NT2/D1 (cell line): ENCODE data around the gene NAGA.
"Not testable (repeated sequence)": the region's sequence is repeated elsewhere in the genome, so short reads cannot be mapped to it uniquely, and the experiment has no call there.

ENCODE experiments used
- DNase-seq: peaks from one replicate; pipeline ENCODE4 v3.0.0-alpha.2; 2011; ENCODE audit warnings: low read depth, low spot score
- H3K27me3 ChIP-seq: 2 replicates; pipeline ENCODE4 v1.6.0; 2011; ENCODE audit warnings: mild to moderate bottlenecking; ENCODE audit not compliant: insufficient read length, insufficient read depth
- H3K36me3 ChIP-seq: 2 replicates; pipeline ENCODE4 v1.6.1; 2011; ENCODE audit warnings: mild to moderate bottlenecking, low read length, mixed read lengths; ENCODE audit not compliant: insufficient read depth, insufficient read length
- H3K4me1 ChIP-seq: 2 replicates; pipeline ENCODE4 v1.5.1; 2011; ENCODE audit not compliant: insufficient read depth, insufficient read length
- H3K4me3 ChIP-seq: 2 replicates; pipeline ENCODE4 v1.5.1; 2011; ENCODE audit warnings: low read depth; ENCODE audit not compliant: insufficient read length
- H3K9ac ChIP-seq: 2 replicates; pipeline ENCODE4 v1.6.0; 2011; ENCODE audit warnings: low read depth; ENCODE audit not compliant: insufficient read length
- H3K9me3 ChIP-seq: 2 replicates; pipeline ENCODE4 v1.5.1; 2011; ENCODE audit warnings: mild to moderate bottlenecking, low read length; ENCODE audit not compliant: insufficient read depth
- SUZ12 ChIP-seq: IDR thresholded peaks from 2 replicates; pipeline ENCODE4 v1.6.1; 2011; ENCODE audit not compliant: insufficient read length, insufficient read depth; ENCODE audit errors: extremely low read depth
- YY1 ChIP-seq: IDR thresholded peaks from 2 replicates; pipeline ENCODE4 v1.6.1; 2011; ENCODE audit not compliant: insufficient read length, insufficient read depth
- ZNF274 ChIP-seq: IDR thresholded peaks from 2 replicates; pipeline ENCODE4 v1.6.1; 2011; ENCODE audit warnings: mild to moderate bottlenecking, low read depth, low read length

The NAGA gene

GRCh38 chr22:42074132-42074811 is 3.7 kb upstream of the NAGA start, which contains the start of gene PHETA2:
TSS of gene PHETA2 (plus strand) at chr22:42074248. CDS start at chr22:42077294, 3,046 bp downstream.
- Histone ChIP-seq H3K9me3 (peaks cover 9% of the 10 kb centered on the region; the same call in 1 of the 2 replicates), H3K9ac (peak within 1 kb of the TSS; percentile 74), H3K4me1 (peaks cover 1% of the 10 kb centered on the region), H3K36me3 (peaks cover 26% of the 10 kb centered on the region), H3K27me3 (peaks cover 4% of the 10 kb centered on the region), H3K4me3 (peak within 1 kb of the TSS; percentile 34)
- TF ChIP-seq SUZ12 (no peak), ZNF274 (no peak), YY1 (no peak)
- DNase-seq: no peak

DNA sequence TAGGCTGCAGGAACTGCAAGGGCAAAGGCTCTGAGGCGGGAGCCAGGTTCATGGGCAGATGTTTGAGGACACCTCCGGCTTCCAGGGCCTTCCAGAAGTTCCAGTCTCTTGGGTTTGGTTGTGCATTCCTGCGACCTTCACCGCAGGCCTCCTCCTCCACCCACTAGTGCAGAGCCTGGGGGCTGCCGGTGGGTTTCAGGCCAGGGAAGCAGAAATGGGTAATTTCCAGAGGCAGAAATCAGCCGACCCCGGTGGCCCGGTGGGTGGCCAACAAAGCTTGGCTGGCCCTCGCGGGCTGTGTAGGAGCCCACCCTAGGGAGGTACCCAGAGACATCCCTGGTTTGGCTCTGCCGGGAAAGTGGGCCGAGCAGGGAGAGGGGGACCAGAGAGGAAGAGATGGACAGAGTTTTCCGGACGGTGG is 3.0 kb upstream of the NAGA start:
- DNase-seq: no peak
- peak overlapping the region; percentile 34 for H3K4me3 ChIP-seq
- H3K9me3 ChIP-seq: peaks cover 9% of the 10 kb centered on the region; the same call in 1 of the 2 replicates
- H3K27me3 ChIP-seq: peaks cover 4% of the 10 kb centered on the region
- H3K9ac ChIP-seq: peak overlapping the region; percentile 74
- H3K36me3 ChIP-seq: peaks cover 26% of the 10 kb centered on the region
- TF ChIP-seq YY1: no peak
- TF ChIP-seq SUZ12: no peak
- no peak for TF ChIP-seq ZNF274
- peaks cover 1% of the 10 kb centered on the region for H3K4me1 ChIP-seq

DNA sequence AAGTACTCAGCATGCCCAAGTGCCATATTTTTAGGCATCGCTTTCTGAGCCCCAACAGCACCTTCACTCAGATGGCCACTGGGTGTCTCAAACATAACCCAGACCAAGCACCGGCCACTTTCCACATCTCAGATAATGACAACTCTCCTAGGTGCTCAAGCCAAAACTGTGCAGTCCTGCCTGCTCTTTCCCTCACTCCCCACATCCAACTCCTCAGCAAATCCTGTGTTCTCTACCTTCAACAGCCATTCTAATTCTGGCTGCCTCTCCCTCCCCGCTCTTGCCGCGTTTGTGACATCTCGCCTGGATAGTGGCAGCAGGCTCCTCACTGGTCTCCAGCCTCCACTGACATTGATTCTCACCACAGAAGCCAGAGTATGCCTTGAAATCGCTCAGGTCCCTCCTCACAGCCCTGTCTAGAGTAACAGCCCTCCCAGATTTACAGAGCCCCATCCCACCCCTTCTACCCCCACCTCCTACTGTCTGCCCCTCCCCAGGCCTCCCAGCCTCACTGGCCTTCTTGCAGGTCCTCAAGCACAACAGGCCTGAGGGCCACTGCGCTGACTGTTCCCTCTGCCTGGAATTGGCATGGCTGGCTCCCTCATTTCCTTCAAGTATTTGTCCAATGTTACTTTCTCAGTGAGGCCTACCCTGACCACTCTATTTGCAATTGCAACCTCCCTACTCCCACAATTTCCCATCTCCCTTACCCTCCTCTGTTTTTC is 2.2 kb upstream of the NAGA start:
- Histone ChIP-seq H3K9me3 (peaks cover 9% of the 10 kb centered on the region; the same call in 1 of the 2 replicates), H3K27me3 (peaks cover 4% of the 10 kb centered on the region), H3K36me3 (peaks cover 29% of the 10 kb centered on the region), H3K4me1 (peaks cover 1% of the 10 kb centered on the region), H3K9ac (no peak overlapping the region), H3K4me3 (no peak overlapping the region)
- no peak for DNase-seq
- TF ChIP-seq YY1 (no peak), ZNF274 (no peak), SUZ12 (no peak)

DNA sequence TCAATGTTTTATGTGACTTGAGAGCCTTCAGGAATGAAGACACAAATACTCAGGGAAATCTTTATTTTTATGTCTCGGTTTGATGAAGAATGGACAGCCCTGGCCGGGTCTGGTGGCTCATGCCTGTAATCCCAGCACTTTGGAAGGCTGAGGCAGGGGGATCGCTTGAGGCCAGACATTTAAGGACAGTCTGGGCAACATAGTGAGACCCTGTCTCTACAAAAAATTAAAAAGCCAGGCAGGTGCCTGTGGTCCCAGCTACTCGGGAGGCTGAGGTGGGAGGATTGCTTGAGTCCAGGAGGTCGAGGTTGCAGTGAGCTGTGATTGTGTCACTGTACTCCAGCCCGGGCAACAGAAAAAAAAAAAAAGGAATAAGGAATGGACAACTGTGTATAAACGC is 896 bp upstream of the NAGA start:
- DNase-seq, H3K9me3 ChIP-seq, H3K4me3 ChIP-seq, H3K9ac ChIP-seq, H3K27me3 ChIP-seq, H3K4me1 ChIP-seq: not testable (repeated sequence)
- peaks cover 31% of the 10 kb centered on the region for H3K36me3 ChIP-seq

DNA sequence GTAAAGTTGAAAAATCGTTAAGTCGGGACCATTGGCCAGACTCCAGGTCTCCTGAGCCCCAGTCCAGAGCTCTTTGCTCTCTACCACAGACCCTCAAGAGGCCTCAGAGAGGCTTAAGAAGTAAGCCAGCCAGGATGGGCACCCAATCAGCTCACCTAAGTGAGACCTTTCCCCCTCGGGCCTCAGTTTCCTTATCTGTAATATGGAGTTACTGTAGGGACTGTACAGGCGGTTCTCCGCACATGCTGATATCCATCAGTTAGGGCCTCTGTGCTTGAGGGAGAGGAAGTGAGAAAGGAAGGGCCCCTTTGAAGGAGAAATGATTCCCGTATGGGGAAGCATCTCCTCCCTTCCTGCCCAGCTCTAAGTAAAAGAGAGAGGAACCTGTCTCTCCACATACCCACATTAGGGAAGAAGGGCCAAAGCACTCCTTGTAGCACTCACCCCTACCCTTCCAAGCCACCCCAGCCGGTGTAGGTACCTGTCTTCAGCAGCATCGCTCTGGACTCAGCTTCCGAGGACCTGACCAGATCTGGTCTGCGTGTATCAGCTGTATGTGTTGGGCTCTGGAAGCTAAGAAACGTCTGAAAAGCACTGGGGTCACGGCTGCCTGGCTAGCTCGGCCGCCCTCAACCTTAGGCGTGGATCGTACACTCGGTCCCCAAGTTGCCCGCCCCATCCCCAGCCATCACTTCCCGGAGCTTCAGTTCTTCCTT is 653 bp downstream of the NAGA start:
- no peak for TF ChIP-seq YY1
- no peak for TF ChIP-seq SUZ12
- TF ChIP-seq ZNF274: no peak
- peak overlapping the region; percentile 77 for H3K9ac ChIP-seq
- DNase-seq: no peak
- H3K9me3 ChIP-seq: 0 out of 2 replicates have a peak, but pooled peaks cover 2% of the 10 kb centered on the region
- peak overlapping the region; percentile 58 for H3K4me3 ChIP-seq
- H3K4me1 ChIP-seq: peaks cover 14% of the 10 kb centered on the region
- peaks cover 31% of the 10 kb centered on the region for H3K36me3 ChIP-seq
- H3K27me3 ChIP-seq: peaks cover 4% of the 10 kb centered on the region

DNA sequence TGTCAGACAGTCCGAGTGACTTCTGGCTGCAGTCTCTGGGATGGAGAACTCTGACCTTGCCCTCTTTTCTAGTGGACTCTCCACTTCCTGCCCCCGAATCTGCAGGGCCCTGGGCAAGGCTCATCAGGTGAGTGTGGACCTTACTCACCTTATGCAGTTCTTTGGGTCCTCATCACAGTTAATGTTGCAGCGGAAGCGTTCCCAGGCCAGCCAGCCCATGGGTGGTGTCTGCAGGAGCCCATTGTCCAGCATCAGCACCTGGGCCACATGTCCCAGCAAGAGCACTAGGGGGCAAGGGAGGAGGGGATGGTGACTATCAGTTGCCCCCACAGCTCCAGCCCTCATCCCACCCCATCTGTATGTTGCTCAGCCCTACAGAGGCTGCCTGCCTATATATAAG is 2.3 kb downstream of the NAGA start:
- Histone ChIP-seq H3K4me3 (no peak overlapping the region), H3K9me3 (no peaks in the 10 kb centered on the region), H3K27me3 (peaks cover under 1% of the 10 kb centered on the region), H3K4me1 (peaks cover 15% of the 10 kb centered on the region), H3K9ac (no peak overlapping the region), H3K36me3 (peaks cover 31% of the 10 kb centered on the region)
- no peak for TF ChIP-seq ZNF274
- TF ChIP-seq YY1: no peak
- TF ChIP-seq SUZ12: no peak
- DNase-seq: no peak

- H3K4me1 ChIP-seq: peaks cover 15% of the 10 kb centered on the region
- DNase-seq: no peak
- H3K9ac ChIP-seq: no peak overlapping the region
- H3K4me3 ChIP-seq: no peak overlapping the region
- H3K36me3 ChIP-seq: peaks cover 31% of the 10 kb centered on the region
- no peak for TF ChIP-seq YY1
- TF ChIP-seq SUZ12: no peak
- no peak for TF ChIP-seq ZNF274
- H3K9me3 ChIP-seq: no peaks in the 10 kb centered on the region
- no peaks in the 10 kb centered on the region for H3K27me3 ChIP-seq
These were observed 2.9 kb downstream of the NAGA start for GRCh38 chr22:42067671-42068251.
